Neuron (in vitro differentiated cells): ENCODE results near the gene IL22.

ENCODE experiments used
- H2AFZ ChIP-seq: one replicate; pipeline ENCODE4 v1.6.1; 2013; ENCODE audit warnings: low read depth, mild to moderate bottlenecking, inconsistent platforms, low read length, moderate library complexity
- H3K27me3 ChIP-seq: one replicate; pipeline ENCODE4 v1.6.1; 2013; ENCODE audit warnings: low read length; ENCODE audit not compliant: insufficient read depth
- H3K36me3 ChIP-seq: one replicate; pipeline ENCODE4 v1.6.1; 2013; ENCODE audit warnings: low read length; ENCODE audit not compliant: insufficient read depth
- H3K4me1 ChIP-seq: one replicate; pipeline ENCODE4 v1.6.1; 2013; ENCODE audit warnings: low read length; ENCODE audit not compliant: insufficient read depth
- H3K4me3 ChIP-seq: 2 replicates; pipeline ENCODE4 v1.5.1; 2013; ENCODE audit warnings: mild to moderate bottlenecking, low read length, moderate library complexity
- H3K9me3 ChIP-seq: one replicate; pipeline ENCODE4 v1.6.1; 2013; ENCODE audit warnings: low read length

The IL22 gene

DNA sequence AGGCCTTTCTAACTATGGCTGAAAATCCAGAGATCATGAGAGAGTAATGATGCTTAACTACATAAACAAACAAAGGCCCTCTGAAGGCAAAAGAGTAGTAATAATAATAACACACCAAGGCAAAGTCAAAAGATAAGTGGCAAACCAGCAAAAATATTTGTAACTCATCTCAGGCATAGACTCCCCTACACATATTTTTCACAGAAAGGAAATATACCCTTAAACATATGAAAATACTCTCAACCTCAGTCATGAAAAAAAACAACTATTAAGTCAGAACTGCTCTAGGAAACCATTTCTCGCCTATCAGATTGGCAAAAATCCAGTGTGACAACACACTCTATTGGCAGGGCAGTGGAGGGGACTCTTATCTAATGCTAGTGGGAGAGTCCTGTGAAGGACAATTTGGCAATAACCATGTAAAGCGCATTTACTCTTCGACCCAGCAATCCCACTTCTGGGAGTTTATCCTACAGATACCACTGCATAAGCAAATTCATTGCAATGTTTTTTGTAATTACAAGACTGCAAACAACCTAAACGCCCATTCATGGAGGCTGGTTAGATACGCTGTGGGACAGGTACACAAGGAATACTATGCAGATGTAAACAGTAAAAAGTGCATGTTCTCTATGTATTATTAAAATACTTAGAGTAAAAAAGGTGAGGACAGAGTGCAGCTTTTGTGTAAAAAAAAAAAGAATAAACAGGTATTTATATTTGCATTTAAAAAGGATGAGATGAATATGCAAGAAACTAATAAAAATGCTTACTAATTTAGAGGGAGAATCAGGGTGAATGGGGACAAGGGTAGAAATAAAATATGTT, 26.0 kb upstream of the IL22 start:
- Histone ChIP-seq H2AFZ (no peak overlapping the region), H3K4me3 (no peak overlapping the region), H3K4me1 (no peaks in the 10 kb centered on the region), H3K36me3 (no peaks in the 10 kb centered on the region), H3K9me3 (no peaks in the 10 kb centered on the region), H3K27me3 (no peaks in the 10 kb centered on the region)

DNA sequence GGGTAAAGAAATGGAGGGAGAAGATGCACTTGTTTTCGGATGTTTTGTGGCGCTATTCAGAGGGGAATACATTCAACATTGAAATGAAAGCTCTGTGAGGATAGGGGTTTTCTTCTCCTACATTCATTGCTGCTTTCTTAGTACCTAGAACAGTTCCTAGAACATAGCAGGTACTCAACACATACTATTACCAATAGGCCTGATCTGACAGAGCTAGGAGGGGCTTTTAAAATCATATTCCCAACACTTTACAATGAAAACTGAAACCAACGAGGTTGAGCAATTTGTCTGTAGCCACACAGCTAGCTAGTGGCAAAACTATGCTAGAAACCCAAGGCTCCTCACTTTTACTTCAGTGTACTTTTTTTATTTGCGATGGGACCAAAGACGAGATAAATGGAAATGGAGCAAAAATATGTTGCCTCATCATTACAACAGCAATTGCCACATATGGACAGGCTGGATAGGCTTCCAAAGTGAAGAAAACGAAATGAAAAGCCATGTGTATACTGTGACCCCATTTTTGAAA, 23.1 kb upstream of the IL22 start:
- H3K27me3 ChIP-seq = no peaks in the 10 kb centered on the region
- no peak overlapping the region for H3K4me3 ChIP-seq
- no peaks in the 10 kb centered on the region for H3K9me3 ChIP-seq
- H3K36me3 ChIP-seq = no peaks in the 10 kb centered on the region
- H2AFZ ChIP-seq = no peak overlapping the region
- H3K4me1 ChIP-seq = peaks cover 4% of the 10 kb centered on the region

DNA sequence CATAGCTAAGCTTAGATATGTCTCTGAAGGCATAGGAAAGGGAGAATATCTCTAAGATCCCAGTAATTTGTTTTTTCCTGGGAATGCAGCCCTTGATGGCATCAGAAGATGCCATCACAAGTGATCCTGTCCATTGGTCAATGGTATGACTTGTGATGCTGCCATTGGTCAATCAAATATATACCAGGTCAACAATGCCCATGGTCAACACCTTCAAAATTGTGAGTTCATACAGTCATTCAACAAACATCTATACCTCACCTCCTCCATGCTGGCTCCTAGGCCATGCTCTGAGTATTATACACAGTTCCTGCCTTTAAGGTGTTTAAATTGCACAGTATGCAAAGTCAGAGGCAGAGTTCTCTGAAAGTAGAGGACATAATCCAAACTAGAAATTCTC, 19.3 kb upstream of the IL22 start:
- Histone ChIP-seq H2AFZ (no peak overlapping the region), H3K27me3 (no peaks in the 10 kb centered on the region), H3K36me3 (no peaks in the 10 kb centered on the region), H3K9me3 (no peaks in the 10 kb centered on the region), H3K4me1 (peaks cover 7% of the 10 kb centered on the region), H3K4me3 (no peak overlapping the region)

GRCh38 chr12:68271346-68271745, 17.9 kb upstream of the IL22 start:
- Histone ChIP-seq H3K36me3 (no peaks in the 10 kb centered on the region), H2AFZ (no peak overlapping the region), H3K4me3 (no peak overlapping the region), H3K27me3 (no peaks in the 10 kb centered on the region), H3K9me3 (no peaks in the 10 kb centered on the region), H3K4me1 (peaks cover 10% of the 10 kb centered on the region)

DNA sequence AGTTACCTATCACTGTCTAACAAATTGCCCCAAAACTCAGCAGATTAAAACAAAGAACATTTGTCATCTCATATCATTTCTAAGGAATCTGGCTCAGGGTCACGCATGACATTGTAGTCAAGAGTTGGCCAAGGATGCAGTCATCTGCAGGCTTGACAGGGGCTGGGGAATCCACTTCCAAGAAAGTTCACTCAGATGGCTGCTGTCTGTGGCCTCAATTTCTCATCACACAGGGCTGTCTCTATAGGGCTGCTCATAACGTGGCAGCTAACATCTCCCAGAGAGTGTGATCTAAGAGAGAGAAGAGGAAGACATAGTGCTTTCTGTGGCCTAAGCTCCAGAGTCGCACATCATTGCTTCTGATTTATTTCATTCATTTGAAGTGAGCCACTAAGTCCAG, 17.0 kb upstream of the IL22 start:
- no peaks in the 10 kb centered on the region for H3K36me3 ChIP-seq
- no peak overlapping the region for H3K4me3 ChIP-seq
- no peaks in the 10 kb centered on the region for H3K9me3 ChIP-seq

GRCh38 chr12:68269779-68270178, 16.4 kb upstream of the IL22 start:
- H3K9me3 ChIP-seq = no peaks in the 10 kb centered on the region
- peaks cover 10% of the 10 kb centered on the region for H3K4me1 ChIP-seq
- no peaks in the 10 kb centered on the region for H3K27me3 ChIP-seq
- H3K4me3 ChIP-seq = no peak overlapping the region
- H3K36me3 ChIP-seq = no peaks in the 10 kb centered on the region
- no peak overlapping the region for H2AFZ ChIP-seq

More for the DNA sequence above, 17.0 kb upstream of the IL22 start:
- H3K4me1 ChIP-seq = peaks cover 10% of the 10 kb centered on the region
- no peaks in the 10 kb centered on the region for H3K27me3 ChIP-seq
- H2AFZ ChIP-seq = no peak overlapping the region

DNA sequence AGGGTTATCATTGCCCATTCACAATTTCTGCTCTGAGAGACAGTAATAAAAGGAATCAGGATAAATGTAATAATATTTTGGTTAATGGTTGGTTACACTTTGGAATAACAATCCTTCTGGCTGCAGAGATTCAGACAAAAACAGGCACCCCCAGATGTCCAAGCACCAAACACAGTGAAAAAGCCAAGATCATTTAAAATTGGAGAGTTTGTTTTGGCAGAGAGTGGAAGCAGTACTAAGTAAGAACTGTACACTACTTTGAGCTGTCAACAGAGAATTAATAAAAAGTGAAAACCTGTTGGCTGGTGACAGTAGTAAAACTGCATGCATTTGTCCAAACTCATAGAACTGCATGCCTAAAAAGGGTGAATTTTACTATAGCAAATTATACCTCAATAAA, 15.6 kb upstream of the IL22 start:
- peaks cover 10% of the 10 kb centered on the region for H3K4me1 ChIP-seq
- no peaks in the 10 kb centered on the region for H3K27me3 ChIP-seq
- H3K36me3 ChIP-seq = no peaks in the 10 kb centered on the region
- no peak overlapping the region for H2AFZ ChIP-seq
- no peak overlapping the region for H3K4me3 ChIP-seq
- H3K9me3 ChIP-seq = no peaks in the 10 kb centered on the region

DNA sequence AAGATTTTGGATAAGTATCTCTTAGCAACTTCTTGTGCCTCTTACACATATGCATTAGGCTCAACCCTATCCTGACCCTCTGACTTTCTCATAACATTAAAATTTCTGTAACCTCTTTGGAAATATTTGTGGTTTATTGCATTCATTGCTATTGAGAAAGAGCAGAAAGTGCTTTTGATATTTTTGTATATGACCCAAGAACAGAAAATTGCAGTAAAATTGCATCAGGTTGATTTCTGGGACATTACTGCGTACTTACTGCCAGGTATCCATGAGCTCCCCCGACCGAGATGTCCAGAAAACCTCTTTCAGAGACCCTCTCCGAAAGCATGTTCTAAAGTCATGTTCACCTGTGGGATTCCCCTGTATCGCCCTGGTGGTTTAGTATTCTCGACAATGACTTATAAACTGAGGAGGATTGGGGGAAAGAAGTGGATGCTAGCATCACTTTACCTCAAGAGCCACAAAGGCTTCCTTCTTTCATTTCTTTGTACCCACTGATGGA, 14.5 kb upstream of the IL22 start:
- no peak overlapping the region for H2AFZ ChIP-seq
- no peaks in the 10 kb centered on the region for H3K36me3 ChIP-seq
- H3K9me3 ChIP-seq = no peaks in the 10 kb centered on the region
- H3K4me1 ChIP-seq = peaks cover 10% of the 10 kb centered on the region
- H3K27me3 ChIP-seq = no peaks in the 10 kb centered on the region
- no peak overlapping the region for H3K4me3 ChIP-seq

DNA sequence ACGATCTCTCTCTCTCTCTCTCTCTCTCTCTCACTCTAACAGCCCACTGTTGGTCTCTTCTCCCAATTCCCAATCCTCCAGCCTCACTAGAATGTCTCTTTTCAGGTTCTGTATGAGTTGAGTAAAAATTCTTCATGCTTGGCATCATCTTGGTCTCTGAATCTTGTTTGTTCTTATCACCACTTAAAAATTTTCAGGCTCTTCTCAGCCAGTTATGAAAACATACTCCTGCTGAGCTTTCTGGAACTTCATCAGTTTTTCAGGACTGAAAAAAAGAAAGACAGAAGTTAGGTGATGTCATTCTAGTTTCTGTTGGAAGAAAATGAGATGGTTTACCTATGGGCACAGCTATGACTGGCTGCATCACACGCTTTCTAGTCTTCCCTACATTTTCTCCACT, 11.5 kb upstream of the IL22 start:
- peaks cover 2% of the 10 kb centered on the region for H3K4me1 ChIP-seq
- no peak overlapping the region for H3K4me3 ChIP-seq

GRCh38 chr12:68264158-68264855, 10.9 kb upstream of the IL22 start:
- H3K4me1 ChIP-seq = peaks cover 2% of the 10 kb centered on the region
- H3K4me3 ChIP-seq = no peak overlapping the region
- H2AFZ ChIP-seq = no peak overlapping the region
- no peaks in the 10 kb centered on the region for H3K36me3 ChIP-seq
- no peaks in the 10 kb centered on the region for H3K9me3 ChIP-seq
- H3K27me3 ChIP-seq = no peaks in the 10 kb centered on the region

More for the DNA sequence above, 11.5 kb upstream of the IL22 start:
- H3K9me3 ChIP-seq = no peaks in the 10 kb centered on the region
- H2AFZ ChIP-seq = no peak overlapping the region
- H3K36me3 ChIP-seq = no peaks in the 10 kb centered on the region
- no peaks in the 10 kb centered on the region for H3K27me3 ChIP-seq

DNA sequence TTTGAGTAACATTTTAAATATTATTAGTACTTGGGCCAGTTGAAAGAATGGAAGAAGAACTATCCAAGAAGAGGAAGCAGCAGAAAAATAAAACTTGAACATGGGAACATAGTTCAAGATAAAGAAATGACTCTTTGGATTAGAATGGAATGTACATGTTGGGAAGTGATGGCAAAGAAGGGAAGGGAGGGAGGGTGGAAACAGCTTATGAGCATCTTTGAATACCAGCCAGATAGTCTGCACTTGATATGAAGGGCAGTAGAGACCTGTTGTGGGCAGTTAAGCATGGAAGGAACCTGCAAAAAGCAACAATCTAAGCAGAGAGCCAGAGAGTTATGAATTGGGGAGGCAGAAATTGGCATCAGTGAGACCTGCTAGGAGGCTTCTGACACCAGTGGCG, 10.0 kb upstream of the IL22 start:
- Histone ChIP-seq H3K4me1 (peaks cover 2% of the 10 kb centered on the region), H3K36me3 (no peaks in the 10 kb centered on the region), H3K4me3 (no peak overlapping the region), H3K27me3 (no peaks in the 10 kb centered on the region), H2AFZ (no peak overlapping the region), H3K9me3 (no peaks in the 10 kb centered on the region)

DNA sequence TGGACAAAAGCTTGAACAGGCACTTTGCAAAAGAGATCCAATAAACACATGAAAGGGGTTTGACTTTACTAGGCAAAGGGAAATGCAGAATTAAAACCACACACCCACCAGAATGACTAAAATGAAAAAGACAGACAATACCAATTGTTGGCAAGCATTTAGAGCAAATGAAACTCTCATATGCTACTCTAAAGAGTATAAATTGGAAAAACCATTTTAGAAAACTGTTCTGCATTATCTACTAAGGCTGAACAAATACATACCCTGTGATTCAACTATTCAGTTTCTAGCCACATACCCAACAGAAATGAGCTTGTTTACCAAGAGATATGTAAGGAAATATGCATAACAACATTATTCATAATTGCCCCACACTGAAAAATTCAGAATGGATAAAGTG, 8.5 kb upstream of the IL22 start:
- Histone ChIP-seq H3K4me1 (peaks cover 2% of the 10 kb centered on the region), H3K9me3 (no peaks in the 10 kb centered on the region), H3K4me3 (no peak overlapping the region), H3K27me3 (no peaks in the 10 kb centered on the region), H2AFZ (no peak overlapping the region), H3K36me3 (no peaks in the 10 kb centered on the region)

- H3K36me3 ChIP-seq = no peaks in the 10 kb centered on the region
- H3K27me3 ChIP-seq = no peaks in the 10 kb centered on the region
- no peaks in the 10 kb centered on the region for H3K4me1 ChIP-seq
- H3K9me3 ChIP-seq = no peaks in the 10 kb centered on the region
- H3K4me3 ChIP-seq = no peak overlapping the region
- no peak overlapping the region for H2AFZ ChIP-seq
Measured at GRCh38 chr12:68260153-68260552, 6.7 kb upstream of the IL22 start.
